Adipocyte (in vitro differentiated cells): ENCODE results near the gene POFUT2.

ENCODE experiments used
- DNase-seq: peaks from one replicate; pipeline ENCODE4 v3.0.0-alpha.2; 2015; ENCODE audit warnings: low read depth
- H3K27me3 ChIP-seq: replicated peaks from 2 replicates; pipeline ENCODE4 v1.7.0; 2013; ENCODE audit warnings: mild to moderate bottlenecking, low read length, moderate library complexity; ENCODE audit not compliant: control insufficient read depth, insufficient read depth
- H3K36me3 ChIP-seq: 2 replicates; pipeline ENCODE4 v1.7.0; 2013; ENCODE audit warnings: low read length, mild to moderate bottlenecking, moderate library complexity; ENCODE audit not compliant: control insufficient read depth, insufficient read depth, severe bottlenecking
- H3K4me1 ChIP-seq: 2 replicates; pipeline ENCODE4 v1.7.0; 2013; ENCODE audit warnings: mild to moderate bottlenecking, low read length, moderate library complexity; ENCODE audit not compliant: control insufficient read depth, insufficient read depth
- H3K4me3 ChIP-seq: 2 replicates; pipeline ENCODE4 v1.7.0; 2013; ENCODE audit warnings: mild to moderate bottlenecking, low read length, moderate library complexity
- H3K9ac ChIP-seq: 2 replicates; pipeline ENCODE4 v1.7.0; 2013; ENCODE audit warnings: mild to moderate bottlenecking, low read length, moderate library complexity
- H3K9me3 ChIP-seq: 2 replicates; pipeline ENCODE4 v1.7.0; 2013; ENCODE audit warnings: mild to moderate bottlenecking, low read length, moderate library complexity; ENCODE audit not compliant: control insufficient read depth

The POFUT2 gene

GRCh38 chr21:45299864-45300785 lies 12.4 kb upstream of the POFUT2 start:
- Histone ChIP-seq H3K9ac (no peak overlapping the region), H3K4me3 (no peak overlapping the region), H3K9me3 (no peaks in the 10 kb centered on the region), H3K4me1 (peaks cover 4% of the 10 kb centered on the region), H3K36me3 (no peaks in the 10 kb centered on the region), H3K27me3 (no peaks in the 10 kb centered on the region)
- DNase-seq: no peak

GRCh38 chr21:45299026-45299863 lies 11.6 kb upstream of the POFUT2 start:
- peaks cover 13% of the 10 kb centered on the region for H3K4me1 ChIP-seq
- H3K4me3 ChIP-seq: no peak overlapping the region
- DNase-seq: no peak
- H3K9ac ChIP-seq: no peak overlapping the region
- no peaks in the 10 kb centered on the region for H3K27me3 ChIP-seq
- no peaks in the 10 kb centered on the region for H3K9me3 ChIP-seq
- H3K36me3 ChIP-seq: no peaks in the 10 kb centered on the region

GRCh38 chr21:45297869-45298268 lies 10.2 kb upstream of the POFUT2 start:
- no peak for DNase-seq
- no peaks in the 10 kb centered on the region for H3K36me3 ChIP-seq
- H3K4me1 ChIP-seq: peaks cover 26% of the 10 kb centered on the region
- H3K27me3 ChIP-seq: no peaks in the 10 kb centered on the region
- H3K4me3 ChIP-seq: no peak overlapping the region
- no peak overlapping the region for H3K9ac ChIP-seq
- H3K9me3 ChIP-seq: no peaks in the 10 kb centered on the region

DNA sequence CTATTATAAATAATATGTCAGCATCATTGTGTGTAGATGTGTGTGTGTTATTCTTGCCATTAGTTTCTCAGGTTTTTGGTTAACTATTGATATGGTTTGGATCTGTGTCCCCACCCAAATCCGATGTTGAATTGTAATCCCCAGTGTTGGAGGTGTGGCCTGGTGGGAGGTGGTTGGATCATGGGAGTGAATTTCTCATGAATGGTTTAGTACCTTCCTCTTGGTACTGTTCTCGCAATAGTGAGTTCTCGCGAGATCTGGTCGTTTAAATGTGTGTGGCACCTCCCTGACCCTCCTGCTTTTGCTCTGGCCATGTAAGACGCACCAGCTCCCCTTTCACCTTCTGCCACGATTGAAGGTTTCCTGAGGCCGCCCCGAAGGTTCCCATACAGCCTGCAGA lies 9.6 kb upstream of the POFUT2 start:
- H3K9ac ChIP-seq: no peak overlapping the region
- H3K36me3 ChIP-seq: no peaks in the 10 kb centered on the region
- no peak for DNase-seq
- H3K4me3 ChIP-seq: no peak overlapping the region
- peaks cover 29% of the 10 kb centered on the region for H3K4me1 ChIP-seq
- H3K9me3 ChIP-seq: no peaks in the 10 kb centered on the region
- no peaks in the 10 kb centered on the region for H3K27me3 ChIP-seq

- Histone ChIP-seq H3K27me3 (no peaks in the 10 kb centered on the region), H3K4me1 (peaks cover 32% of the 10 kb centered on the region), H3K4me3 (no peak overlapping the region), H3K9ac (no peak overlapping the region), H3K36me3 (no peaks in the 10 kb centered on the region), H3K9me3 (no peaks in the 10 kb centered on the region)
- DNase-seq: no peak
Measured at GRCh38 chr21:45296638-45297037, 8.9 kb upstream of the POFUT2 start.

GRCh38 chr21:45295576-45296365 lies 8.1 kb upstream of the POFUT2 start:
- H3K4me1 ChIP-seq: peaks cover 36% of the 10 kb centered on the region

DNA sequence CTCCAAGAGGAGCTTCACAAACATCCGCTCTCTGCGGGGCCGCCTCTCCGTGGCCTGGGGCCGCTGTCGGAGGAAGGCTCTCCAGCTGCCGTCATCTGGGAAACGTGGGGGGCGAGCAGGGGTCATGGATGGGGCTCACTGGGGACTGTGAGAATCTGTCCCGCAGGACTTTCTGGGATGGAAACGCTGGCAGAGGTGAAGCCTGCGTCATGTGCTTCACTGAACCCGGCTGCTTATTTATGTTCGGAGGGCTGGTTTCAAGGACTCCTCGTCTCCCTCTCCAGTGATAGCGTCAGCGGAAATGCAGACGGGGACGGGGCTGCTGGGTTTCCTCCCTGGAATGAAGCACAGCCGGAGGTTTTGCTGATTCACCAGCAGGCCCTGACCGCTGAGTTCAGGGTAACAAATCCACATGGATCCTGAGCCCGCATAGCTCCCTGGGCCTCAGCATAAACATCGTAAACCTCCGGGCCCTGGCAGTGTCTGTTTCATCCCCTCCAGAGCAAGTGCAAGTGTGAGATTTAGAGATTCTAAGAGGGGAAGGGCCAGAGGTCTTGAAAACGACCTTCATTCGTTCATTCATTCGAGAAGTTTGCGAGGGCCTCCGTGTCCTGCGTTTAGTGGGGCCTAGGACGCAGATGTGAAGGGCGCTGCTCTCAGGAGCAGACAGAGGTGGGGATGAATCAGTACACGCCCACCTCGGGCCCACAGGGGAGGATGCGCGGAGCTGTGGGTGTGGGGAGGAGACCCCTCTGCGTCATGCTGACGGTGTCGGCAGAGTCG lies 7.0 kb upstream of the POFUT2 start:
- Histone ChIP-seq H3K36me3 (no peaks in the 10 kb centered on the region), H3K27me3 (no peaks in the 10 kb centered on the region), H3K4me3 (peak overlapping the region; percentile 52), H3K4me1 (peaks cover 38% of the 10 kb centered on the region), H3K9ac (peak overlapping the region; percentile 82), H3K9me3 (no peaks in the 10 kb centered on the region)
- DNase-seq: peak; percentile 94

More at GRCh38 chr21:45295576-45296365, 8.1 kb upstream of the POFUT2 start:
- H3K4me3 ChIP-seq: no peak overlapping the region
- H3K9me3 ChIP-seq: no peaks in the 10 kb centered on the region
- H3K9ac ChIP-seq: no peak overlapping the region
- peak; percentile 83 for DNase-seq
- no peaks in the 10 kb centered on the region for H3K36me3 ChIP-seq
- no peaks in the 10 kb centered on the region for H3K27me3 ChIP-seq

DNA sequence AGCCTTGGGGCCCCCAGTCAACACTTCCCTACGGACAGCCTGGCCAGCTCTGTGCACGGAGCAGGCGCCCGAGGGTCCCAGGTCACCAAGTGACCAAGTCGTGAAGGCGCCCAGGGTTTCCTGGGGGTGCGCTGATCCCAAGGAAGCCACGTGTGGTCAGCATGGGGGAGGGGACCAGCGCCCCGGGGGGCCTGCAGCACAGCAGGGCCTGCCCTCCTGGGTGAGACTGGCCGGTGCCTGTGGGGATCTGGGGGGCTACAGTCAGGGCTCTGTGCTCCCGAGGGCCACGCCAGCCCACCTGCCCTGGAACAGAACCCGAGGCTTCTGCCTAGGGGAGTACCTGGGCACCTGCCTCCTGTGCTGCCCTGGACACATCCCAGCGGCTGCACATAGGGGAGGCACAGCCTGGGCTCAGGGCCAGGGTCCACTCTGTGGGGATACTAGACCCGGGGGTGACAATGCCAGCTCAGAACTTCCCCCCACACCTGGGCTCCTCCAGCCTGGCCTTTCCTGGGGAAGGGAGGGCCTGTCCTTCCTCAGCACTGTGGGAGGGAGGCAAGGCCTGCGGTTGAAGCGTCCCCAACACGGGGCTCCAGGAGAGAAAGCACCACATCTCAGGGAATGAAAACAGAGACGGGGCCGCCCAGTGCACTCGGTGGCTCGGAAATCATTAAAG lies 6.2 kb upstream of the POFUT2 start:
- no peaks in the 10 kb centered on the region for H3K9me3 ChIP-seq
- DNase-seq: no peak

GRCh38 chr21:45293220-45293725 lies 5.6 kb upstream of the POFUT2 start:
- no peak for DNase-seq
- H3K4me3 ChIP-seq: no peak overlapping the region
- no peaks in the 10 kb centered on the region for H3K36me3 ChIP-seq
- peak overlapping the region; percentile 82 for H3K9ac ChIP-seq
- no peaks in the 10 kb centered on the region for H3K9me3 ChIP-seq
- no peaks in the 10 kb centered on the region for H3K27me3 ChIP-seq
- H3K4me1 ChIP-seq: peaks cover 46% of the 10 kb centered on the region

More for the DNA sequence above, 6.2 kb upstream of the POFUT2 start:
- Histone ChIP-seq H3K4me3 (peak overlapping the region; percentile 52), H3K9ac (peak overlapping the region; percentile 82), H3K27me3 (no peaks in the 10 kb centered on the region), H3K4me1 (peaks cover 43% of the 10 kb centered on the region), H3K36me3 (no peaks in the 10 kb centered on the region)
